Myocyte (in vitro differentiated cells): ENCODE measurements around the gene ABCA6. TPM values are rescaled to one million over a fixed set of nuclear protein-coding genes. Genes with fewer than 3 reads are reported as not detected.

Source experiments
- DNase-seq: peaks from one replicate; pipeline ENCODE4 v3.0.0-alpha.2; 2012; ENCODE audit warnings: low read depth
- total RNA-seq: library from RNA; depleted of rRNA; stranded (reverse); fragments of >200 nt; gene quantifications from 2 replicates; pipeline ENCODE4 v1.2.3, GENCODE V29; 2014

ABCA6 gene
- total RNA-seq, 1 donor from 2014 or later = under 0.01 TPM

GRCh38 chr17:69143683-69144231, 2.1 kb upstream of the ABCA6 start:
- no peak for DNase-seq

- no peak for DNase-seq
Measured at GRCh38 chr17:69143151-69143550, 1.5 kb upstream of the ABCA6 start.

GRCh38 chr17:69142175-69142802, 594 bp upstream of the ABCA6 start:
- DNase-seq = peak; percentile 2

- no peak for DNase-seq
Measured at GRCh38 chr17:69134112-69134511, 7.6 kb downstream of the ABCA6 start.

GRCh38 chr17:69130627-69131296, 10.9 kb downstream of the ABCA6 start:
- DNase-seq = no peak

- DNase-seq = no peak
Measured at GRCh38 chr17:69123626-69124025, 18.1 kb downstream of the ABCA6 start.

GRCh38 chr17:69122065-69122464, 19.6 kb downstream of the ABCA6 start:
- DNase-seq = no peak

- no peak for DNase-seq
Measured at GRCh38 chr17:69117855-69118784, 23.6 kb downstream of the ABCA6 start.

GRCh38 chr17:69111794-69112193, 29.9 kb downstream of the ABCA6 start:
- no peak for DNase-seq

- peak; percentile 21 for DNase-seq
Measured at GRCh38 chr17:69105907-69106730, 35.6 kb downstream of the ABCA6 start.

GRCh38 chr17:69103557-69104233, 38.0 kb downstream of the ABCA6 start:
- no peak for DNase-seq

GRCh38 chr17:69098625-69099024, 43.1 kb downstream of the ABCA6 start:
- no peak for DNase-seq

GRCh38 chr17:69096541-69096940, 45.2 kb downstream of the ABCA6 start:
- DNase-seq = no peak

GRCh38 chr17:69093995-69094394, 47.7 kb downstream of the ABCA6 start:
- DNase-seq = no peak

GRCh38 chr17:69093279-69093789, 48.4 kb downstream of the ABCA6 start:
- DNase-seq = no peak

GRCh38 chr17:69090365-69090764, 51.3 kb downstream of the ABCA6 start:
- DNase-seq = peak; percentile 1

GRCh38 chr17:69088643-69089200, 53.0 kb downstream of the ABCA6 start:
- no peak for DNase-seq

GRCh38 chr17:69086641-69087040, 55.1 kb downstream of the ABCA6 start:
- no peak for DNase-seq

GRCh38 chr17:69084911-69085310, 56.8 kb downstream of the ABCA6 start:
- DNase-seq = no peak

- DNase-seq = no peak
Measured at GRCh38 chr17:69082696-69083095, 59.0 kb downstream of the ABCA6 start.
